GM12878 (cell line): ENCODE measurements around the gene ZNF878. TPM values are rescaled to one million over a fixed set of nuclear protein-coding genes. Genes with fewer than 3 reads are reported as not detected.

ENCODE experiments used
- ATF7 ChIP-seq: fragments of 450-650 bp; IDR thresholded peaks from 2 replicates; pipeline ENCODE4 v1.6.1; 2016; ENCODE audit warnings: low read depth, mild to moderate bottlenecking
- CHD4 ChIP-seq: fragments of 200-600 bp; sonication (generic); IDR thresholded peaks from 2 replicates; pipeline ENCODE4 v1.6.1; 2016; ENCODE audit warnings: mild to moderate bottlenecking
- ESRRA ChIP-seq: IDR thresholded peaks from 2 replicates; pipeline ENCODE4 v1.6.1; 2012; ENCODE audit warnings: mild to moderate bottlenecking, low read length, improper control_type of control experiment
- GATAD2B ChIP-seq: fragments of 450-650 bp; conservative IDR thresholded peaks from 2 replicates; pipeline ENCODE4 v1.6.1; 2017; ENCODE audit warnings: low read depth, mild to moderate bottlenecking, moderate library complexity
- IKZF1 ChIP-seq: fragments of 450-650 bp; conservative IDR thresholded peaks from 2 replicates; pipeline ENCODE4 v1.6.1; 2017; ENCODE audit warnings: antibody characterized with exemption, mild to moderate bottlenecking
- KDM1A ChIP-seq: fragments of 200-600 bp; sonication (generic); IDR thresholded peaks from 2 replicates; pipeline ENCODE4 v1.6.1; 2016; ENCODE audit warnings: borderline replicate concordance
- NR2F1 ChIP-seq: fragments of 450-650 bp; conservative IDR thresholded peaks from 2 replicates; pipeline ENCODE4 v1.6.1; 2017; ENCODE audit warnings: mild to moderate bottlenecking
- PAX8 ChIP-seq: fragments of 450-650 bp; IDR thresholded peaks from 2 replicates; pipeline ENCODE4 v1.6.1; 2017; ENCODE audit warnings: mild to moderate bottlenecking, moderate library complexity
- POLR2AphosphoS2 ChIP-seq: IDR thresholded peaks from 2 replicates; pipeline ENCODE4 v1.6.1; 2011; ENCODE audit warnings: low read depth, mild to moderate bottlenecking, low read length, improper control_type of control experiment, moderate library complexity
- POU2F2 ChIP-seq: IDR thresholded peaks from 3 replicates; pipeline ENCODE4 v1.6.1; 2011; ENCODE audit warnings: low read depth, mild to moderate bottlenecking, low read length, borderline replicate concordance
- RB1 ChIP-seq: fragments of 450-650 bp; formaldehyde crosslinking; IDR thresholded peaks from 2 replicates; pipeline ENCODE4 v1.6.1; 2017; ENCODE audit warnings: mild to moderate bottlenecking, borderline replicate concordance
- SP1 ChIP-seq: IDR thresholded peaks from one replicate; pipeline ENCODE4 v1.6.1; 2011; ENCODE audit warnings: low read depth, low read length
- SPI1 ChIP-seq: IDR thresholded peaks from 2 replicates; pipeline ENCODE4 v1.6.1; 2011; ENCODE audit warnings: low read depth, mild to moderate bottlenecking, low read length, moderate library complexity, borderline replicate concordance; ENCODE audit not compliant: insufficient read depth
- YBX1 ChIP-seq: fragments of 450-650 bp; IDR thresholded peaks from 2 replicates; pipeline ENCODE4 v1.6.1; 2016; ENCODE audit warnings: antibody characterized with exemption
- YY1 ChIP-seq: IDR thresholded peaks from 2 replicates; pipeline ENCODE4 v1.6.1; 2011; ENCODE audit warnings: low read depth, mild to moderate bottlenecking, low read length
- polyA plus RNA-seq, 11 experiments: library from polyadenylated mRNA; depleted of rRNA in 4 of 11; unstranded in 6 of 11; stranded (reverse) in 5 of 11; fragments of >200 nt; fragmentation: Nextera tagmentation in 4 of 11; fragmentation: Illumina TruSeq in 1 of 11; extraction: Ambion mirVana in 4 of 11; extraction: Trizol in 1 of 11; gene quantifications; 1 replicate in 1 of 11; 2 replicates in 10 of 11; pipeline versions ENCODE4 v1.2.1 to v1.2.3, GENCODE V29; 2011 to 2016; ENCODE audit warnings: inconsistent platforms in 2 of 11, missing spikeins in 2 of 11, low read depth in 1 of 11
- total RNA-seq, 4 experiments: library from RNA; depleted of rRNA in 3 of 4; stranded (reverse); fragments of >200 nt in 3 of 4; fragmentation: Illumina TruSeq in 1 of 4; extraction: Trizol in 1 of 4; gene quantifications; 2 replicates each; pipeline versions ENCODE4 v1.2.1 to v1.2.3, GENCODE V29; 2013 to 2021
- TF ChIP-seq, protein P1 (sequence below): fragments of 450-650 bp; IDR thresholded peaks from 2 replicates; pipeline ENCODE4 v1.6.1; 2017; ENCODE audit warnings: mild to moderate bottlenecking
- TF ChIP-seq, protein P2 (sequence below): fragments of 450-650 bp; IDR thresholded peaks from 2 replicates; pipeline ENCODE4 v1.6.1; 2017; ENCODE audit warnings: antibody characterized with exemption, mild to moderate bottlenecking, moderate library complexity
- TF ChIP-seq, protein P3 (sequence below): fragments of 450-650 bp; IDR thresholded peaks from 2 replicates; pipeline ENCODE4 v1.6.1; 2018; ENCODE audit warnings: borderline replicate concordance, mild to moderate bottlenecking; ENCODE audit not compliant: partially characterized antibody
- TF ChIP-seq, protein P4 (sequence below): fragments of 450-650 bp; IDR thresholded peaks from 2 replicates; pipeline ENCODE4 v1.6.1; 2016; ENCODE audit warnings: mild to moderate bottlenecking

ZNF878 gene
- total and polyA plus RNA-seq, 10 of the 15 experiments (the other 5 are each of a cell fraction or from before 2014, with no cell fraction given), result 0.24 to 1.3 (median 0.71) TPM

DNA sequence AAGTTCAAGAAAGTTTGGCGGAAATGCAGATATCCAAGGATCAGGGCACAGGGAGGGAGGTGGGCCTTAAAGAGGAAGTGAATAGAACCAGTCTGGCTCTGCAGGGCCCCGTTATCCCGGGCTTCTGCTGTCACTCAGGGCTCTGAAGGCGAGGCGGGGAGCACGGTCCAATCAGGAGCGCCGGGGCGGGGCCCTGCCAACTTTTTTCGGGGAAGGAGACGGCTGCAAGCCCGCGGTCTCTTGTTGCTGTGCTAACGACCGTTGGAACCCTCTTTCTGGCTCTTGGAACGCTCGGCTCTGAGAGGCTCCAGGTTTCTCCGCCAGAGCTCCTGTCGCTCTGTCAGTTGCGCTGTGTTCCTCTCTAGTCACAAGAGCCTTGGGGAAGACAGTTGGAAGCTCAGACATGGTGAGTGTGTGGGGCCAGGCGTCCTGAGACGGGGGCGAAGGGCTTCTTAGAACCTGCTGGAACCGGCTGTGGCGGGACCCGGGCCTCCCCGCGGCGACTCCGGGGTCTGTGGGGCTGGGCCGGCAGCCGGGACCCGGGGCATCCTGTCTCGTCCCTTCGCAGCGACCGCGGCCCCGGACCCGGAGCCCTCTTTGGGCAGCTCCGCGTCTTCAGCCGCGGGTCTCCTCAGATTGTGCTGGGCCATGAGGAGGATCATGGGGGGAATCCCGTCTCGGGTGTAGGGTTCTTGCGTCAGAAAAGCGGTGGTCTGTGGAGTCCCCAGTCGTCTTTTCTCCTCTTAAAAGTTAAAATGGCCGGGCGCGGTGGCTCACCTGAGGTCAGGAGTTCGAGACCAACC is 39.5 kb upstream of the ZNF878 start (continued):
- TF ChIP-seq, protein P1, sequence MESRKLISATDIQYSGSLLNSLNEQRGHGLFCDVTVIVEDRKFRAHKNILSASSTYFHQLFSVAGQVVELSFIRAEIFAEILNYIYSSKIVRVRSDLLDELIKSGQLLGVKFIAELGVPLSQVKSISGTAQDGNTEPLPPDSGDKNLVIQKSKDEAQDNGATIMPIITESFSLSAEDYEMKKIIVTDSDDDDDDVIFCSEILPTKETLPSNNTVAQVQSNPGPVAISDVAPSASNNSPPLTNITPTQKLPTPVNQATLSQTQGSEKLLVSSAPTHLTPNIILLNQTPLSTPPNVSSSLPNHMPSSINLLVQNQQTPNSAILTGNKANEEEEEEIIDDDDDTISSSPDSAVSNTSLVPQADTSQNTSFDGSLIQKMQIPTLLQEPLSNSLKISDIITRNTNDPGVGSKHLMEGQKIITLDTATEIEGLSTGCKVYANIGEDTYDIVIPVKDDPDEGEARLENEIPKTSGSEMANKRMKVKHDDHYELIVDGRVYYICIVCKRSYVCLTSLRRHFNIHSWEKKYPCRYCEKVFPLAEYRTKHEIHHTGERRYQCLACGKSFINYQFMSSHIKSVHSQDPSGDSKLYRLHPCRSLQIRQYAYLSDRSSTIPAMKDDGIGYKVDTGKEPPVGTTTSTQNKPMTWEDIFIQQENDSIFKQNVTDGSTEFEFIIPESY, result no peak
- no peak for TF ChIP-seq RB1
- TF ChIP-seq SP1, result peak; percentile 32
- TF ChIP-seq POLR2AphosphoS2, result no peak
- TF ChIP-seq, protein P2, sequence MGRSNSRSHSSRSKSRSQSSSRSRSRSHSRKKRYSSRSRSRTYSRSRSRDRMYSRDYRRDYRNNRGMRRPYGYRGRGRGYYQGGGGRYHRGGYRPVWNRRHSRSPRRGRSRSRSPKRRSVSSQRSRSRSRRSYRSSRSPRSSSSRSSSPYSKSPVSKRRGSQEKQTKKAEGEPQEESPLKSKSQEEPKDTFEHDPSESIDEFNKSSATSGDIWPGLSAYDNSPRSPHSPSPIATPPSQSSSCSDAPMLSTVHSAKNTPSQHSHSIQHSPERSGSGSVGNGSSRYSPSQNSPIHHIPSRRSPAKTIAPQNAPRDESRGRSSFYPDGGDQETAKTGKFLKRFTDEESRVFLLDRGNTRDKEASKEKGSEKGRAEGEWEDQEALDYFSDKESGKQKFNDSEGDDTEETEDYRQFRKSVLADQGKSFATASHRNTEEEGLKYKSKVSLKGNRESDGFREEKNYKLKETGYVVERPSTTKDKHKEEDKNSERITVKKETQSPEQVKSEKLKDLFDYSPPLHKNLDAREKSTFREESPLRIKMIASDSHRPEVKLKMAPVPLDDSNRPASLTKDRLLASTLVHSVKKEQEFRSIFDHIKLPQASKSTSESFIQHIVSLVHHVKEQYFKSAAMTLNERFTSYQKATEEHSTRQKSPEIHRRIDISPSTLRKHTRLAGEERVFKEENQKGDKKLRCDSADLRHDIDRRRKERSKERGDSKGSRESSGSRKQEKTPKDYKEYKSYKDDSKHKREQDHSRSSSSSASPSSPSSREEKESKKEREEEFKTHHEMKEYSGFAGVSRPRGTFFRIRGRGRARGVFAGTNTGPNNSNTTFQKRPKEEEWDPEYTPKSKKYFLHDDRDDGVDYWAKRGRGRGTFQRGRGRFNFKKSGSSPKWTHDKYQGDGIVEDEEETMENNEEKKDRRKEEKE, result no peak
- TF ChIP-seq PAX8, result no peak
- TF ChIP-seq KDM1A, result no peak
- peak; percentile 24; the same call in 1 of the 2 replicates for TF ChIP-seq IKZF1
- TF ChIP-seq, protein P3, sequence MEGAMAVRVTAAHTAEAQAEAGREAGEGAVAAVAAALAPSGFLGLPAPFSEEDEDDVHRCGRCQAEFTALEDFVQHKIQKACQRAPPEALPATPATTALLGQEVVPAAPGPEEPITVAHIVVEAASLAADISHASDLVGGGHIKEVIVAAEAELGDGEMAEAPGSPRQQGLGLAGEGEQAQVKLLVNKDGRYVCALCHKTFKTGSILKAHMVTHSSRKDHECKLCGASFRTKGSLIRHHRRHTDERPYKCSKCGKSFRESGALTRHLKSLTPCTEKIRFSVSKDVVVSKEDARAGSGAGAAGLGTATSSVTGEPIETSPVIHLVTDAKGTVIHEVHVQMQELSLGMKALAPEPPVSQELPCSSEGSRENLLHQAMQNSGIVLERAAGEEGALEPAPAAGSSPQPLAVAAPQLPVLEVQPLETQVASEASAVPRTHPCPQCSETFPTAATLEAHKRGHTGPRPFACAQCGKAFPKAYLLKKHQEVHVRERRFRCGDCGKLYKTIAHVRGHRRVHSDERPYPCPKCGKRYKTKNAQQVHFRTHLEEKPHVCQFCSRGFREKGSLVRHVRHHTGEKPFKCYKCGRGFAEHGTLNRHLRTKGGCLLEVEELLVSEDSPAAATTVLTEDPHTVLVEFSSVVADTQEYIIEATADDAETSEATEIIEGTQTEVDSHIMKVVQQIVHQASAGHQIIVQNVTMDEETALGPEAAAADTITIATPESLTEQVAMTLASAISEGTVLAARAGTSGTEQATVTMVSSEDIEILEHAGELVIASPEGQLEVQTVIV, result no peak
- TF ChIP-seq, protein P4, sequence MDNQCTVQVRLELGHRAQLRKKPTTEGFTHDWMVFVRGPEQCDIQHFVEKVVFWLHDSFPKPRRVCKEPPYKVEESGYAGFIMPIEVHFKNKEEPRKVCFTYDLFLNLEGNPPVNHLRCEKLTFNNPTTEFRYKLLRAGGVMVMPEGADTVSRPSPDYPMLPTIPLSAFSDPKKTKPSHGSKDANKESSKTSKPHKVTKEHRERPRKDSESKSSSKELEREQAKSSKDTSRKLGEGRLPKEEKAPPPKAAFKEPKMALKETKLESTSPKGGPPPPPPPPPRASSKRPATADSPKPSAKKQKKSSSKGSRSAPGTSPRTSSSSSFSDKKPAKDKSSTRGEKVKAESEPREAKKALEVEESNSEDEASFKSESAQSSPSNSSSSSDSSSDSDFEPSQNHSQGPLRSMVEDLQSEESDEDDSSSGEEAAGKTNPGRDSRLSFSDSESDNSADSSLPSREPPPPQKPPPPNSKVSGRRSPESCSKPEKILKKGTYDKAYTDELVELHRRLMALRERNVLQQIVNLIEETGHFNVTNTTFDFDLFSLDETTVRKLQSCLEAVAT, result no peak
- peak; percentile 82 for TF ChIP-seq SPI1
- TF ChIP-seq POU2F2, result no peak
- no peak for TF ChIP-seq CHD4
- no peak for TF ChIP-seq GATAD2B
- no peak for TF ChIP-seq YBX1
- no peak for TF ChIP-seq ESRRA
- TF ChIP-seq NR2F1, result no peak
- no peak for TF ChIP-seq ATF7
- TF ChIP-seq YY1, result peak; percentile 61
